Stomach (tissue), 4 donors: ENCODE measurements around the gene RPL12.

Experiments
- EP300 ChIP-seq: sonication (generic); formaldehyde crosslinking; IDR thresholded peaks from one replicate; pipeline ENCODE4 v1.6.1; 2017; ENCODE audit warnings: antibody characterized with exemption
- POLR2A ChIP-seq, 4 donors: fragments of 450-650 bp; IDR thresholded peaks; one replicate each; pipeline ENCODE4 v1.6.1; 2016; ENCODE audit warnings: antibody characterized with exemption in 4 of 4, control low read depth in 2 of 4, mild to moderate bottlenecking in 1 of 4, moderate library complexity in 1 of 4
- POLR2AphosphoS5 ChIP-seq, 3 donors: sonication (generic); formaldehyde crosslinking; IDR thresholded peaks; one replicate each; pipeline ENCODE4 v1.6.1; 2016; ENCODE audit warnings: antibody characterized with exemption in 3 of 3
- TF ChIP-seq, protein P1 (sequence below), 7 experiments: fragments of 450-650 bp in 4 of 7; fragments of 200-600 bp in 3 of 7; sonication (generic) in 3 of 7; IDR thresholded peaks; one replicate each; pipeline ENCODE4 v1.5.1; 2016 to 2019; ENCODE audit warnings: antibody characterized with exemption in 7 of 7, control low read depth in 2 of 7, mild to moderate bottlenecking in 1 of 7

GRCh38 chr9:127437497-127438264 lies 13.5 kb downstream of the RPL12 start:
- TF ChIP-seq, protein P1, sequence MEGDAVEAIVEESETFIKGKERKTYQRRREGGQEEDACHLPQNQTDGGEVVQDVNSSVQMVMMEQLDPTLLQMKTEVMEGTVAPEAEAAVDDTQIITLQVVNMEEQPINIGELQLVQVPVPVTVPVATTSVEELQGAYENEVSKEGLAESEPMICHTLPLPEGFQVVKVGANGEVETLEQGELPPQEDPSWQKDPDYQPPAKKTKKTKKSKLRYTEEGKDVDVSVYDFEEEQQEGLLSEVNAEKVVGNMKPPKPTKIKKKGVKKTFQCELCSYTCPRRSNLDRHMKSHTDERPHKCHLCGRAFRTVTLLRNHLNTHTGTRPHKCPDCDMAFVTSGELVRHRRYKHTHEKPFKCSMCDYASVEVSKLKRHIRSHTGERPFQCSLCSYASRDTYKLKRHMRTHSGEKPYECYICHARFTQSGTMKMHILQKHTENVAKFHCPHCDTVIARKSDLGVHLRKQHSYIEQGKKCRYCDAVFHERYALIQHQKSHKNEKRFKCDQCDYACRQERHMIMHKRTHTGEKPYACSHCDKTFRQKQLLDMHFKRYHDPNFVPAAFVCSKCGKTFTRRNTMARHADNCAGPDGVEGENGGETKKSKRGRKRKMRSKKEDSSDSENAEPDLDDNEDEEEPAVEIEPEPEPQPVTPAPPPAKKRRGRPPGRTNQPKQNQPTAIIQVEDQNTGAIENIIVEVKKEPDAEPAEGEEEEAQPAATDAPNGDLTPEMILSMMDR (IDR thresholded peaks at IDR 0.05) = no peak
- no peak for TF ChIP-seq POLR2AphosphoS5 (IDR thresholded peaks at IDR 0.05)
- TF ChIP-seq POLR2A (IDR thresholded peaks at IDR 0.05) = no peak
- TF ChIP-seq EP300 = no peak
